GM19025 (cell line): ENCODE data around the gene LRRC14B.

ENCODE experiments used
- ATAC-seq: cut with Tn5 transposase; IDR thresholded peaks from one replicate; pipeline ENCODE4 v1.9.1; 2021; ENCODE audit warnings: mild to moderate bottlenecking, low read depth, moderate library complexity; ENCODE audit not compliant: unreplicated experiment

Gene LRRC14B

GRCh38 chr5:191036-191948, at the start of gene LRRC14B:
LRRC14B (plus strand) TSS chr5:191495; CDS start chr5:191539, 44 bp downstream.
- no peak for ATAC-seq

GRCh38 chr5:141761-142160, 49.5 kb upstream of the LRRC14B start:
- no peak for ATAC-seq

GRCh38 chr5:142246-142810, 49.0 kb upstream of the LRRC14B start:
- ATAC-seq: no peak

- ATAC-seq: no peak
These were observed 48.3 kb upstream of the LRRC14B start for GRCh38 chr5:143041-143440.

GRCh38 chr5:144941-145340, 46.4 kb upstream of the LRRC14B start:
- ATAC-seq: no peak

GRCh38 chr5:145585-146323, 45.5 kb upstream of the LRRC14B start:
- ATAC-seq: no peak

GRCh38 chr5:147751-148150, 43.5 kb upstream of the LRRC14B start:
- no peak for ATAC-seq

- no peak for ATAC-seq
These were observed 41.4 kb upstream of the LRRC14B start for GRCh38 chr5:149745-150485.

- no peak for ATAC-seq
These were observed 40.5 kb upstream of the LRRC14B start for GRCh38 chr5:150746-151145.

GRCh38 chr5:152077-152476, 39.2 kb upstream of the LRRC14B start:
- ATAC-seq: no peak

GRCh38 chr5:153256-153655, 38.0 kb upstream of the LRRC14B start:
- ATAC-seq: no peak

- no peak for ATAC-seq
These were observed 37.1 kb upstream of the LRRC14B start for GRCh38 chr5:154236-154635.

- ATAC-seq: no peak
These were observed 36.5 kb upstream of the LRRC14B start for GRCh38 chr5:154826-155225.

GRCh38 chr5:155651-156410, 35.5 kb upstream of the LRRC14B start:
- no peak for ATAC-seq

- ATAC-seq: no peak
These were observed 34.8 kb upstream of the LRRC14B start for GRCh38 chr5:156411-157072.

- ATAC-seq: no peak
These were observed 34.1 kb upstream of the LRRC14B start for GRCh38 chr5:157126-157715.

GRCh38 chr5:157801-158200, 33.5 kb upstream of the LRRC14B start:
- ATAC-seq: no peak

- ATAC-seq: no peak
These were observed 32.4 kb upstream of the LRRC14B start for GRCh38 chr5:158807-159447.
